Neural cell (in vitro differentiated cells): ENCODE results near the gene TRPC4AP.

ENCODE experiments used
- EZH2 ChIP-seq: fragments of 200-600, 300-800 bp; shearing (Covaris generic), sonication (generic); IDR thresholded peaks from 2 replicates; pipeline ENCODE4 v1.6.1; 2014; ENCODE audit warnings: antibody characterized with exemption, low read length, borderline replicate concordance, mild to moderate bottlenecking; ENCODE audit not compliant: insufficient read depth, poor library complexity, severe bottlenecking
- MXI1 ChIP-seq: fragments of 450-650 bp; conservative IDR thresholded peaks from 2 replicates; pipeline ENCODE4 v1.6.1; 2014; ENCODE audit warnings: antibody characterized with exemption, mild to moderate bottlenecking; ENCODE audit not compliant: poor library complexity, severe bottlenecking
- POLR2AphosphoS5 ChIP-seq: IDR thresholded peaks from 2 replicates; pipeline ENCODE4 v1.6.1; 2012
- RAD21 ChIP-seq: fragments of 450-650 bp; conservative IDR thresholded peaks from 2 replicates; pipeline ENCODE4 v1.6.1; 2014; ENCODE audit warnings: antibody characterized with exemption, mild to moderate bottlenecking, moderate library complexity
- REST ChIP-seq: IDR thresholded peaks from 2 replicates; pipeline ENCODE4 v1.6.1; 2012; ENCODE audit warnings: borderline replicate concordance
- SMC3 ChIP-seq: fragments of 450-650 bp; conservative IDR thresholded peaks from 2 replicates; pipeline ENCODE4 v1.6.1; 2014; ENCODE audit warnings: antibody characterized with exemption, mild to moderate bottlenecking, moderate library complexity; ENCODE audit not compliant: poor library complexity
- TAF1 ChIP-seq: IDR thresholded peaks from 2 replicates; pipeline ENCODE4 v1.6.1; 2012; ENCODE audit warnings: low read depth
- TF ChIP-seq, protein P1 (sequence below): fragments of 450-650 bp; IDR thresholded peaks from 2 replicates; pipeline ENCODE4 v1.5.1; 2014; ENCODE audit warnings: antibody characterized with exemption, mild to moderate bottlenecking, moderate library complexity; ENCODE audit not compliant: poor library complexity, severe bottlenecking

GRCh38 chr20:35060168-35060567 is 32.4 kb downstream of the TRPC4AP start:
- TF ChIP-seq, protein P1, sequence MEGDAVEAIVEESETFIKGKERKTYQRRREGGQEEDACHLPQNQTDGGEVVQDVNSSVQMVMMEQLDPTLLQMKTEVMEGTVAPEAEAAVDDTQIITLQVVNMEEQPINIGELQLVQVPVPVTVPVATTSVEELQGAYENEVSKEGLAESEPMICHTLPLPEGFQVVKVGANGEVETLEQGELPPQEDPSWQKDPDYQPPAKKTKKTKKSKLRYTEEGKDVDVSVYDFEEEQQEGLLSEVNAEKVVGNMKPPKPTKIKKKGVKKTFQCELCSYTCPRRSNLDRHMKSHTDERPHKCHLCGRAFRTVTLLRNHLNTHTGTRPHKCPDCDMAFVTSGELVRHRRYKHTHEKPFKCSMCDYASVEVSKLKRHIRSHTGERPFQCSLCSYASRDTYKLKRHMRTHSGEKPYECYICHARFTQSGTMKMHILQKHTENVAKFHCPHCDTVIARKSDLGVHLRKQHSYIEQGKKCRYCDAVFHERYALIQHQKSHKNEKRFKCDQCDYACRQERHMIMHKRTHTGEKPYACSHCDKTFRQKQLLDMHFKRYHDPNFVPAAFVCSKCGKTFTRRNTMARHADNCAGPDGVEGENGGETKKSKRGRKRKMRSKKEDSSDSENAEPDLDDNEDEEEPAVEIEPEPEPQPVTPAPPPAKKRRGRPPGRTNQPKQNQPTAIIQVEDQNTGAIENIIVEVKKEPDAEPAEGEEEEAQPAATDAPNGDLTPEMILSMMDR, result no peak
- TF ChIP-seq SMC3 (no peak), EZH2 (no peak), REST (no peak), MXI1 (no peak), POLR2AphosphoS5 (no peak), RAD21 (no peak), TAF1 (no peak)
